Inflammatory macrophage treated with lipopolysaccharide for 1 hour (primary cell): ENCODE results near the gene ZPR1.

Source experiments
- DNase-seq, 2 donors: peaks; one replicate each; pipeline ENCODE4 v3.0.0-alpha.2; 2020 to 2022

Gene ZPR1

DNA sequence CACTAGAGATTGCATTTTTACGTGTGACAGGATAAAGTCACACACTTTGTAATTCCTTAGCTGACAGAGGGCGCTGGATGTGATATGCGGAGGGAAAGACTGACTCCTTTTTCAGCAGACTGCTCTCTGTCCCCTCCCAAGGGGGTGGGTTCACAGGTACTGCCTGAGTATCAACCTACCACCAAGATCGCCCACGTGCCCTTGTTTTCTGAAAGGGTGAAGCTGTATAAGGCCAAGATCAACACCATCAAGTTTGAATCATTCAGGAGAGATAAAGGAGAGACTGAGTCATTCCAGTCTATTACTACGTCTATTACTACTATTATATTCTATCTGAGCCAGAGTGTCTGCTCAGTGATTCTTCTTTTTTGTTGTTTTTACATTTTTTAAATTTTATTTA is 45.7 kb downstream of the ZPR1 start:
- no peak for DNase-seq

DNA sequence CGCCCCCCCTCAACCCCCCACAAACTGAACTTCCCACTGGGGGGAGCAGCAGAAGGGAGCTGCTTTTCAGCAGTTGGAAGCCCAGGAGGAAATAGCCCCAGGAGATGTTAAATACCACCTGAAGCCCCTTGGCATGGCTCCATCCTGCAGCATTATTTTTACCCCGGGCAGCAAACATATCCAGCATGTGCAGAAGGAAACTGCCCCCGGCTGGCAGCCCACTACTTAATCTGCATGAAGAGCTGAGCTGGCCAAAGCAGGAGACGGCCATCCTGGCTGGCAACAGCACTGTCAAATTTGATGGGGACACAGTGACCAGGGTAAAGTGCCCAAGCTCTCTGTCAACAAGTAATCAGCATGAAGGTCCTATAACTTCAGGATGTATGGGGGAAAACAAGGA is 47.1 kb downstream of the ZPR1 start:
- DNase-seq, result no peak

DNA sequence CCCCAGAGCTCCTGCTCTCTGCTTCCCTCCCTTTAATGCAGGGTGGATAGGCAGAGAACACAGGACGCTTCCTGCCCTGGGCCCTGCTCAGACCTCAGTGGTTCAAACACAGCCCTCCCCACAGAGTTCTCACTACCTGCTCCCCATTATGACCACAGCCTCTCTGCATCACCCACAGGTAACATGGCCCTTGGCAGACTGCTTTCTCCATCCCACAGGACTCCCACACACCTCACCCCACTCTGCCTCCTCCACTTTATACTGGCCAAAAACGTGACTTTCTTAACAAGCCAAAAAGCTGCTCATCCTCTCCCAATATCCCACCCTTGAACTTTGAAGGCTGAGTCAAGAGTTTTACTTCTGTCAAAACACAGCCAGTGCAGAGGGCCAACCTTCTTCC is 48.8 kb downstream of the ZPR1 start:
- DNase-seq, result no peak

DNA sequence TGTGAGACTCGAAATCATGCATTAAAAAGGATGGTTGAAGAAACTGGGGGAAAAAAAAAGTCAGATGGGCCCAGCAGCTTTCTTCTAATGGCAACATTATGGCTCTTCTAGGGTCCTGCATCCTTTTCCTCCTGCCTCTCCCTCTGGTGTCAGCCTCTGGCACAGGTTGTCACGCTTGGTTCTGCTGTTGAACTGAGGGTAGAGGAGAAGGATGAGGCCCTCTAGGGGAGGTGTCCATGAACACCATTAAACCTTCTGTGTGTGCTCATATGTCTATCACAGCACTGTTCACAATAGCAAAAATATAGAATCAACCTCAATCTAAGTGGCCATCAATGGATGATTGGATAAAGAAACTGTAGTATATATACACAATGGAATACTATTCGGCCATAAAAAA is 51.1 kb downstream of the ZPR1 start:
- no peak for DNase-seq

DNA sequence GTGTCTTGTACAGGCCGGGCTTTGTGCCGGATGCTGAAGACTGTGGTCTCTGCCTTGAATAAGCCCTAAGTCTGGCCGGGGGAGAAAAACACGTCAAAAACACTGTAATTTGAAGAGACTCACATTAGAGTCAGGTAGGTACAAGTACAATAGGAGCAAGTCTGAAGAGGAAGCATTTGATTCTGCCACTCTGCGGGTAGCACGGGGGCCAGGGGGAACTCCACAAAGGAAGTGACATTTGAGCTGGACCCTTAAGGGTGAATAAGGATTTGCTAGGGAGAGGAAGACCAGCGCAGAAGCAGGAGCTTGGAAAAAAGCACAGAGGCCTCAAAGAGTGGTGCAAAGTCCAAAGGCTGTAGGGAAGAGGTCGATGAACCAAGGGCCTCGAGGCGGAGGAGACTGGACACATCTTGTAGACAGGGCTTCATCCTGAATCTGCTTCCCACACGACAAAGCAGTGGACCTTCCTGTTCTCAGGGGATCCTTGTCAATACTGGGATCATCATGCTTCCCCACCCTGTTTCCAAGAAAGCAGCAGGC is 53.8 kb downstream of the ZPR1 start:
- peak; percentile 41 to 43 for DNase-seq

DNA sequence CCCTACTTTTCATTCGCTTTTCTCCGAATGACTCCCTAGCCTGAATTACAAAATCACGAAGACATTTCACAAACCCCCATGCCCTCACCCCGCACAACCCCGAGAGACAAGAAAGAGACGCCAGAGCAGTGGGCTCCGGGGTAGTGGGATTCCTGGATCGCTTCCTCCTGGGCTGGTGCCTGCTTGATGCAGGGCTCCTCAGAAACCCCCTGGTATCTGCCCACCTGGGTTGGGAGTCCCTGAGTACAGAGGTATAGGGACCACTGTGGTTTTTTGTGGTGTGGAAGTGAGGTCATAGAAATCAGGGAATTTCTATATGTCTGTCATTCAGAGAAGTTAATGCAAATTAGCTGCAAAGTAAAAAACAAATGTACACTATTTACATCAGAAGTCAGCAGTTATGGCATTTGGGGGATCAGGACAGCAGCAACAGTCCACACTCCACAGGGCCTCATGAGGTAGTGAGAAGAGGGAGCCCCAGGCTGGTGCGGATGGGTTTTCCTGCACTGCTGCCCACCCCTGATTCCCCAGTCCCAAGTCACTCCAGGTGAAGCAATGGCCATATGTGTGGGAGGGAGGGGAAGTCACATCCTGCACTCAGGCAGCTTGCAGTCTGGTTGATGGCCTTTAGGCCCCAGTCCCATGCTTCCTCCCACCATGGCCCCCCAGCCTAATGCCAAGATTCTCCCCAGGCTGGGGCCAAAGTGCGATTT is 54.6 kb downstream of the ZPR1 start:
- peak; percentile 5 to 6 for DNase-seq

DNA sequence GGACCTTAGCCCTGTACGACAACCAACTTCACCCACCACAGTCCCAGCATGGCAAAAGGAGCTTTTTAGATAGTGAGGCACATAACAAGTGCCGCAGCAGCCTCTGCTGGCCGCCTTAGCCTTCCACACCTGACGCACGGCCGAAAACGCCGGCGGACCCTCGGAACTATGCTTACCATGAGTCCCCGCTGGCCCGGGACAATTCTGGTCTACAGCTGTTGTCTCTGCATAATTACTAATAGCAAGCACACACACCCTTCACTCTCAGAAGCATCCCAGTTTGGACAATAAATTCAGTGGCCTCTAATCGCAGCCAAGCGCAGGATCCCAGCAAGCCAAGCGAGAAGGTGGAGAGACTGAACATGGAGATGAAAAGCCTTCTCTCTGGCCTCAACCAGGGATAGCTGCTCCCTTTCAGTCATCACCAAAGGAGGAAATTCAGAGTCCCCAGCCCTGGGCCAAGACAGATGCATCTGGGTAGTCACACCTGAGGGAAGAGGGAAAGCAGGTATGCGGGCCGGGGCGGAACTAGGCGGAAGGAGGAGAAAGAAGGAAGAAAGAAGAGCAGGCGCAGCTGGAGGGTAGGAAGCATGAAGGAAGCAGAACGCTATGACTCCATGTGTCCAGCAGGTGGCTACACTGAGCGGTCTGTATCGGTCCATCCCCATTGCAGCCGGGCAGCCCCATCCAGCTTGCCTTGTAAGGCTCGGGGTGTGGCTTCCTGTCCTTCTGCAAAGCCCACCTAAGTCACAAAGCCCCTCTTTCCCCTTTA is 55.4 kb downstream of the ZPR1 start:
- DNase-seq, result peak; percentile 49 to 77

DNA sequence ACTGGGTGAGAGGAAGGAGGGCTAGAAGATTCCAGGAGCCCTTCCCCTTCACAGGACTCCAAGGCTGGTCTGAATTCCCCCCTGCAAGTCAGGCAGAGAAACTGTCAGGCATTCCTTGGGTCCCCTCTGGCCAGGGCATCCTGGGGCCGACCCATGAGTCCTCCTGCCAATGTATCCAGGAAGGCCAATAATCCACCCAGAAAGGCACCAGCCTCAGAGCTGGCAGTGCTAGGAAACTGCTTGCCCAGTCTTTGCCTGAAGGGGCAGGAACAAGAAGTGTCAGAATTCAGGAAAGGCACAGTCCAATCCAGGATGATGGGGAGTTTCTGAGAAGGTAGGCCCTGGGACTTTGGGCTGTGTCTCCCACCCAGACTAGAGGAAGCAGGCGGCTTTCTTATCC is 56.0 kb downstream of the ZPR1 start:
- no peak for DNase-seq

DNA sequence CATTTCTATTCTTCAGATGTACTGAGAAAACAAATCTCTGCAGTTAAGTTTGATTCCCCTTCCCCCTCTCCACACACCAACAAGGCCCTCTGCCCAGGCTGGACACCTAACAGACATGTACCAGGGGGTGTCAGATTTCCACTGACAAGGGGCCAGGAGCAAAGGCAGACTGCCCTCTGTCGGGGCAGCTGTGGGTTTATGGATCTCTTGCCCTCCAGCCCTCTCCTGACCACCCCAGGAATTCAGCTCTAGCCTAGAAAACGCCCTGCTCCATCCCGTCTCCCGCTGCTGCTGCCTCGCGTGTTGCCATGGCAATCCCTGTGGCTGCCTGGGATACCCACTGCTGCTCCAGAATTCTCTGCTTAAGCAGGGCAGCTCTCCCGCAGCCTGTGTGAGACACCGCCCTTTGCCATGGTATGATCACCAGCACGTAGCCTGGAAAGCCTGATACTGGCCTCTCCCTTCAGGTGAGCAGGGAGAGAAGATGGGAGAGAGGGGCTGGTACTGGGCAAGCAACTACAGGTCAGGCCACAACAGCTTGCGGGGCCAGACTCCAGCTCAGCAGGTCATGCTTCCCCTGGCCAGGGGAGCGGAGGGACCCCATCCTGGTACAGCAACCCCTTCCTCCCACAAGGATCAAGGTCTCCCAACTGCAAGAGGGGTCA is 56.6 kb downstream of the ZPR1 start:
- no peak for DNase-seq

DNA sequence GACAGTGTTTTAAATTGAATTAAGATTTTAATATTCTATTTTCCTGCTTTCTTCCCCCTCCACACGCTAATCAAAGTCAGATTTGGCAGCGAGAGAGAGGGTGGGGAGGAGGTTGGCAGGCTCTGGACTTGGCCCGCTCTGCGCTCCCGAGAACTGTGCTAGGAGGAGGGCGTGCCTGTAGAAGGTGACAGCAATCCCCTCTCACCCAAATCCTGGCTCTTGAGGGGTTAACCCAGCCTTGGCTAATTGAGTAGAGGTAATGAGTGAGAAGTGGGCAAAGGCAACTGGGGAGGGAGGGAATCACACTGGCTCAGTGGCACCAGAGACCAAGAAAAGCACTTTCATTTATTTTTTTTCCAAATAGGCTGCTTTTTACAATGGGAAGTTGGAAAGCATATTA is 57.2 kb downstream of the ZPR1 start:
- no peak for DNase-seq

DNA sequence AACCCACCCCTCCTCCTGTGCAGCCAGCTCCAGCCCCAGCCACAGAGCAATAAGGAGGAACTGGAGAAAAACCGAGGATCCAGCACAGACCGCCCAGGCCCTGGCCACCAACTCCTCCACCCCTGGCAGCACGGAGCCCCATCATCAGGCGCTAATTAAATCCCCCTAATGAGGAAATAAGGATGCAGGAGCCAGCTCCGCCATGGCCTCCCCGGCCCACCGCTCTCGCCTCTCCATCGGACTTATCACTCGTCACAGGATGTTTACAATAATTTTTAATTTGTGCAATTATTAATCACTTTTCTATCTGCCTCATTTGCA is 57.6 kb downstream of the ZPR1 start:
- no peak for DNase-seq

DNA sequence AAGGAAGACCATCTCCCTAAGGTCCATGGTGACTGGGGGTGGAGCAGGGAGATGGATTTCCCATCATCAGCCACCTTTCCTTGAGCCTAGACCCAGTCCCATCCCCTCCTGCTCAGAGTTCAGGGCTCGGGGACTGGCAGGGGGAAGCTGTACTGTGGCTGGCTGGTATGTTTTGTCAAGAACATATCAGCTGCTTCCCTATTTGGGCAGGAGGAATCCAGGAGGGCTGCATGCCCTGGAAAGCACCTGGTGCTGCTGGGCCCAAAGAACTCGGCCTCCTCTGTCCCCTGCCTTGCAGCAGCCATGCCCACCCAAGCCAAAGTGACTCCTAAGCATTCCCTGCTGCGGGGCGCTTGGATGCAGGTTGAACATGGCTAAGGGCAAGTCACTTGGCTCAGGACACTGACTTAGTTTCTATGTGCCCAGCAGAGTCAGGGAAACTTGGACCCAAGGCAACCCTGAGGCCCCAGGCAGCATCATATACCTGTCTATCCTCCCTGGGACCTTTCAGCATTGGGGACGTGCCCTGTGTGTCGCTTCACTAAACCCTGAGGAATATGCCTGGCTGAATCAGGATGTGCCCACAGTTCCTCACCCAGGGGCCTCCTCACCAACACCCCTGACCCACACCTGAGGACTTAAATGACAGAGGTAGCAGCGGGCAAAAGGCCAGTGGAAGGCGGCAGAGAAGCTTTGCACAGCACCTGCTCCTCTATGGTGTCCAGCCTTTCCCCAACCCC is 58.2 kb downstream of the ZPR1 start:
- no peak for DNase-seq

DNA sequence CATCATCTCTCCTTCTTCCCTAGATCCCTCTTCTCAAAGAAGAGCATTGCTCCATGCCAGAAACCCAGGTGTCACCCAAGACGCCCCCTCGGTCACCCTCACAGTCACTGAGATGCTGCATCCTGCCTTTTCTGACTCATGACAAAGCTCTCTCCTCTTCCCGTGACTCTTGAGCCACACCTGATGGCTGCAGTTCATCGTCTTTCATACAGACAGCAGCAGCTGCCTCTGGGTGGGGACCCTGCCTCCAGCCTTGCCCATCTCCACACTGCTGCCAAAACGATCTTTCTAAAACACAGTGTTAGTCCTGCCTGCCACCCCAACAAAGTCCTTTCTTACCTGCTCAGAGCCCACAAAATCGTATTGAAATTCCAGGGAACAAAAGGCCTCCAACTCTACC is 59.8 kb downstream of the ZPR1 start:
- no peak for DNase-seq

DNA sequence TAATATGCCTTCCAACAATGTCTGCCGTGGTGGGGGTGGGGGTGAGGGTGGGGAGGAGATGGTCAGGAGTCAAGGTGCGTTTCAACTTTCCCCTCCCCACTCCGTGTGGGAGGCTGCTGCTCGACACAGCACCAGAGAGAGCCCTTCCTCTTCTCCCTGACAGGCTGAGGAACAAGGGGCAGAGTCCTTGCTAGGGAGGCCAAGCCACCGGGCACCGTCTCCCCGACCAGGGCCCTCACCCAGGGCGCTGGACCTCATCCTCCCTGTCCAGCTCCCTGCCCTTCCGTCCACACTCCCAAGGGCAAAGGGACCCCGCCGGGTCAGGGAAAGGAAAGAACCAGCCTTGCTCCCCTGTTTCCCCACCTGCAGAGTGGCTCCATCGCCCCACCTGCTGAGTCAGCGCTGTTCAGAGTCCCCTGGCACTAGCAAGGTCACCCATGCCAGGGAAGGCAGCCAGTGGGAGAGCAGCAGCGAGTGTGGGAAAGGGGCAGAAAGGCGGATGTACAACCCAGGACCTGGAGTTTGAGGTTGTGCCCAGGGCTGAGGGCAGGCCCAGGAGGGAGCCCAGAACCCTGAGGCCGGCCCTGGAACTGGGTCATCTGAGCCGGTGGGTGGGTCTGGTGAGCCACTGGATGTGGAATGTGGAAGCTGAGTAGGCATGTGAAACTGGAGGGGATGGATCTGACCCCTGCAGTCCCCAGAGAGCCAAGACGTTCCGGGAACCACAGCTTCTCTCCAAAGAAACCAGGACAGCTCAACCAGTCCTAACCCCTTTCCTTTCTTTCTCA is 62.2 kb downstream of the ZPR1 start:
- no peak for DNase-seq

DNA sequence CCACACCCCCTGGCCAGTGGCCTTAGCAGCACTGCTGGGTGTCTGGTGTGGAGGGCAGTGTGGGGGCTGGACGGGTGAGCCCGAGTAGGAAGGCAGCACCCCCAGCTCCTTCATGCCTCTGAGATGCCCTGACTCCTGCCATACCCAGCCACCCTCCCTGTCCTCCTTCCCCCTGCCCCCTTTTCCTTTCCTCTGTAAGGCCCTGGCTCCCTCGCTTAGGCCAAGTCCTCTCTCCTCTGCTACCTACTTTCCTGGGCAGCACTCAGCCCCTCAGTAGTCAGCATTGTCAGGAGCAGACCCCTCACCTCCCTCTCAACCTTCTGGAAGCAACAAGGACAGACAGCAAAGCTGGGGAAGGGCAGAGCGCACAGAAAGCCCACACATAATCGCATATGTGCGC is 63.0 kb downstream of the ZPR1 start:
- no peak for DNase-seq
